Kidney (tissue), 14 donors: ENCODE measurements around the gene KLHL8. TPM values are rescaled to one million over a fixed set of nuclear protein-coding genes. Genes with fewer than 3 reads are reported as not detected.

ENCODE experiments used
- DNase-seq, 5 donors: peaks; one replicate each; pipeline ENCODE4 v3.0.0-alpha.2; 2013 to 2020
- FAIRE-seq: peaks from 2 replicates; lab custom pipeline; 2012; peaks lifted over from hg19 to GRCh38; lab: Jason Lieb, UNC
- H3K27ac ChIP-seq, 2 donors: one replicate each; pipeline ENCODE4 v1.7.0; 2013; ENCODE audit warnings: low read depth in 2 of 2, low read length in 2 of 2, inconsistent platforms in 1 of 2
- H3K27me3 ChIP-seq: one replicate; pipeline ENCODE4 v1.7.1; 2013; ENCODE audit warnings: low read length, inconsistent platforms; ENCODE audit not compliant: control insufficient read depth, insufficient read depth
- H3K36me3 ChIP-seq, 3 donors: one replicate each; pipeline versions ENCODE4 v1.7.0 to v1.7.1; 2013; ENCODE audit warnings: low read length in 3 of 3, control low read depth in 1 of 3, inconsistent platforms in 1 of 3; ENCODE audit not compliant: insufficient read depth in 3 of 3, control insufficient read depth in 2 of 3
- H3K4me1 ChIP-seq, 3 donors: one replicate each; pipeline versions ENCODE4 v1.7.0 to v1.7.1; 2013; ENCODE audit warnings: low read length in 3 of 3, inconsistent platforms in 1 of 3, low read depth in 1 of 3; ENCODE audit not compliant: control insufficient read depth in 2 of 3, insufficient read depth in 2 of 3
- H3K4me3 ChIP-seq, 3 donors: one replicate each; pipeline versions ENCODE4 v1.7.0 to v1.8.1; 2013; ENCODE audit warnings: low read length in 3 of 3, control low read depth in 1 of 3, inconsistent platforms in 1 of 3
- H3K9ac ChIP-seq, 3 donors: one replicate each; pipeline versions ENCODE4 v1.7.0 to v1.7.1; 2013; ENCODE audit warnings: low read length in 3 of 3, control low read depth in 1 of 3, inconsistent platforms in 1 of 3
- H3K9me3 ChIP-seq, 3 donors: one replicate each; pipeline versions ENCODE4 v1.7.0 to v1.7.1; 2013; ENCODE audit warnings: low read length in 3 of 3, control low read depth in 1 of 3, inconsistent platforms in 1 of 3; ENCODE audit not compliant: control insufficient read depth in 2 of 3, insufficient read depth in 1 of 3
- CTCF ChIP-seq: IDR thresholded peaks from 3 replicates; pipeline ENCODE4 v1.5.1; 2012; ENCODE audit warnings: mild to moderate bottlenecking, moderate library complexity, borderline replicate concordance; ENCODE audit not compliant: insufficient read depth; ENCODE audit errors: extremely low read depth
- intact Hi-C: fragments of 100-400 bp; cut with DNase I; formaldehyde crosslinking; loops from one replicate; pipeline ENCODE4 v1.11.1; 2022
- polyA plus RNA-seq: library from polyadenylated mRNA; stranded (reverse); fragments of 350-450 nt; fragmentation: Illumina TruSeq; extraction: RNeasy Lipid Tissue Mini Kit (QIAGEN cat#74804); gene quantifications from one replicate; pipeline ENCODE4 v1.2.3, GENCODE V29; 2014; ENCODE audit warnings: low read depth, low replicate concordance; ENCODE audit not compliant: insufficient read depth
- total RNA-seq: library from RNA; stranded (reverse); fragmentation: NEBNext Ultra II Directional; extraction: Animal tissue kit (Norgen Biotek cat#: 25700); gene quantifications from one replicate; pipeline ENCODE4 v1.2.1, GENCODE V29; 2021
- donor health status: control.
- donor health status: control.
- donor health status: control.
- donor health status: control.
- donor health status: control.
- donor health status: DM: yes; HTN: yes; CAD: no.
- donor health status: Normal renal cell carcinoma (clear cell type).

KLHL8 gene
- total and polyA plus RNA-seq, 2 donors from 2014 or later: 5.9 to 14.6 TPM

GRCh38 chr4:87128006-87128705, 92.3 kb downstream of the KLHL8 start:
- no peak for DNase-seq

GRCh38 chr4:87126056-87126455, 94.4 kb downstream of the KLHL8 start:
- intact Hi-C loops: no loop called here
- Histone ChIP-seq H3K4me1 (peaks cover 0 to 23% (median 13%) of the 10 kb centered on the region in 3 donors), H3K27ac (peak overlapping the region in 1 of 2 donors; percentile 23), H3K4me3 (no peak overlapping the region), H3K9me3 (no peaks in the 10 kb centered on the region), H3K36me3 (peaks cover 4 to 46% (median 37%) of the 10 kb centered on the region in 3 donors), H3K27me3 (no peaks in the 10 kb centered on the region), H3K9ac (no peak overlapping the region)
- TF ChIP-seq CTCF: no peak
- FAIRE-seq (no peak), DNase-seq (no peak)

More at GRCh38 chr4:87128006-87128705, 92.3 kb downstream of the KLHL8 start:
- Histone ChIP-seq H3K27ac (no peak overlapping the region), H3K27me3 (no peaks in the 10 kb centered on the region), H3K4me3 (no peak overlapping the region), H3K36me3 (peaks cover 4 to 66% (median 45%) of the 10 kb centered on the region in 3 donors), H3K9me3 (no peaks in the 10 kb centered on the region), H3K9ac (no peak overlapping the region), H3K4me1 (peaks cover 0 to 7% (median 2%) of the 10 kb centered on the region in 3 donors)
- TF ChIP-seq CTCF: no peak
- intact Hi-C loops: no loop called here
- no peak for FAIRE-seq

- FAIRE-seq: no peak
- no peak for TF ChIP-seq CTCF
- intact Hi-C loops: no loop called here
Measured at GRCh38 chr4:87122252-87122651, 98.2 kb downstream of the KLHL8 start.

More at GRCh38 chr4:87122252-87122651, 98.2 kb downstream of the KLHL8 start:
- Histone ChIP-seq H3K27me3 (no peaks in the 10 kb centered on the region), H3K9me3 (no peaks in the 10 kb centered on the region), H3K9ac (no peak overlapping the region), H3K27ac (peak overlapping the region; percentile 54 to 92), H3K4me3 (no peak overlapping the region), H3K4me1 (peaks cover 5 to 57% (median 40%) of the 10 kb centered on the region in 3 donors), H3K36me3 (peaks cover 2 to 26% (median 12%) of the 10 kb centered on the region in 3 donors)
- peak in 2 of 5 donors; percentile 39 to 66 for DNase-seq
